ENCODE measurements around the gene P2RY10. TPM values are rescaled to one million over a fixed set of nuclear protein-coding genes. Genes with fewer than 3 reads are reported as not detected.

Gene P2RY10
- total and polyA plus RNA-seq, 2 of the 13 experiments (the other 11 are each of a cell fraction or from before 2014, with no cell fraction given): not detected

- TF ChIP-seq, protein P1, sequence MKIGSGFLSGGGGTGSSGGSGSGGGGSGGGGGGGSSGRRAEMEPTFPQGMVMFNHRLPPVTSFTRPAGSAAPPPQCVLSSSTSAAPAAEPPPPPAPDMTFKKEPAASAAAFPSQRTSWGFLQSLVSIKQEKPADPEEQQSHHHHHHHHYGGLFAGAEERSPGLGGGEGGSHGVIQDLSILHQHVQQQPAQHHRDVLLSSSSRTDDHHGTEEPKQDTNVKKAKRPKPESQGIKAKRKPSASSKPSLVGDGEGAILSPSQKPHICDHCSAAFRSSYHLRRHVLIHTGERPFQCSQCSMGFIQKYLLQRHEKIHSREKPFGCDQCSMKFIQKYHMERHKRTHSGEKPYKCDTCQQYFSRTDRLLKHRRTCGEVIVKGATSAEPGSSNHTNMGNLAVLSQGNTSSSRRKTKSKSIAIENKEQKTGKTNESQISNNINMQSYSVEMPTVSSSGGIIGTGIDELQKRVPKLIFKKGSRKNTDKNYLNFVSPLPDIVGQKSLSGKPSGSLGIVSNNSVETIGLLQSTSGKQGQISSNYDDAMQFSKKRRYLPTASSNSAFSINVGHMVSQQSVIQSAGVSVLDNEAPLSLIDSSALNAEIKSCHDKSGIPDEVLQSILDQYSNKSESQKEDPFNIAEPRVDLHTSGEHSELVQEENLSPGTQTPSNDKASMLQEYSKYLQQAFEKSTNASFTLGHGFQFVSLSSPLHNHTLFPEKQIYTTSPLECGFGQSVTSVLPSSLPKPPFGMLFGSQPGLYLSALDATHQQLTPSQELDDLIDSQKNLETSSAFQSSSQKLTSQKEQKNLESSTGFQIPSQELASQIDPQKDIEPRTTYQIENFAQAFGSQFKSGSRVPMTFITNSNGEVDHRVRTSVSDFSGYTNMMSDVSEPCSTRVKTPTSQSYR (CRISPR knock-in tag; IDR thresholded peaks at IDR 0.05; ENCODE audit: borderline replicate concordance): no peak
- TF ChIP-seq ADNP (CRISPR knock-in tag; IDR thresholded peaks at IDR 0.05) (no peak), ZBTB3 (CRISPR knock-in tag; IDR thresholded peaks at IDR 0.05; ENCODE audit: borderline replicate concordance, low read depth) (no peak), E2F2 (CRISPR knock-in tag; IDR thresholded peaks at IDR 0.05; ENCODE audit: borderline replicate concordance) (no peak), ZNF788 (CRISPR knock-in tag; IDR thresholded peaks at IDR 0.05; ENCODE audit: borderline replicate concordance) (no peak), ZNF354B (CRISPR knock-in tag; IDR thresholded peaks at IDR 0.05) (no peak), TBX3 (IDR thresholded peaks at IDR 0.05; ENCODE audit: borderline replicate concordance) (no peak), PLRG1 (conservative IDR thresholded peaks at IDR 0.05) (no peak), ZNF615 (CRISPR knock-in tag; IDR thresholded peaks at IDR 0.05; ENCODE audit: borderline replicate concordance) (no peak), ZNF790 (CRISPR knock-in tag; IDR thresholded peaks at IDR 0.05; ENCODE audit: borderline replicate concordance) (no peak), POGK (CRISPR knock-in tag; conservative IDR thresholded peaks at IDR 0.05) (no peak)
- TF ChIP-seq, protein P2, sequence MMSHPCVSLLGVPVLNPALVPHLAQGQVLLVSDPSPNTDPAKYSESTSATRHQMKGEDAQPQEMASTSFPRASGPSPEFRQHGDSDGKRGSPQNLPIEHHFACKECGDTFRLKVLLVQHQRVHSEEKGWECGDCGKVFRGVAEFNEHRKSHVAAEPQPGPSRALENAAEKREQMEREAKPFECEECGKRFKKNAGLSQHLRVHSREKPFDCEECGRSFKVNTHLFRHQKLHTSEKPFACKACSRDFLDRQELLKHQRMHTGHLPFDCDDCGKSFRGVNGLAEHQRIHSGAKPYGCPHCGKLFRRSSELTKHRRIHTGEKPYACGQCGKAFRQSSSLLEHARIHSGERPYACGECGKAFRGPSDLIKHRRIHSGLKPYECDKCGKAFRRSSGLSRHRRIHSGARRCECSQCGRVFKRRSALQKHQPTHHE (CRISPR knock-in tag; IDR thresholded peaks at IDR 0.05; ENCODE audit: borderline replicate concordance): no peak
- TF ChIP-seq, protein P3, sequence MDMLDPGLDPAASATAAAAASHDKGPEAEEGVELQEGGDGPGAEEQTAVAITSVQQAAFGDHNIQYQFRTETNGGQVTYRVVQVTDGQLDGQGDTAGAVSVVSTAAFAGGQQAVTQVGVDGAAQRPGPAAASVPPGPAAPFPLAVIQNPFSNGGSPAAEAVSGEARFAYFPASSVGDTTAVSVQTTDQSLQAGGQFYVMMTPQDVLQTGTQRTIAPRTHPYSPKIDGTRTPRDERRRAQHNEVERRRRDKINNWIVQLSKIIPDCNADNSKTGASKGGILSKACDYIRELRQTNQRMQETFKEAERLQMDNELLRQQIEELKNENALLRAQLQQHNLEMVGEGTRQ (IDR thresholded peaks at IDR 0.05; ENCODE audit: low read depth, low read length): no peak
- TF ChIP-seq, protein P3 (CRISPR knock-in tag; IDR thresholded peaks at IDR 0.05; ENCODE audit: borderline replicate concordance): no peak
Observed at GRCh38 chrX:78997870-78998558, 52.8 kb downstream of the P2RY10 start (continued).

All from HepG2 (cell line).